Lower lobe of right lung (tissue), 2 donors: ENCODE results near the gene CCNY. TPM values are rescaled to one million over a fixed set of nuclear protein-coding genes. Genes with fewer than 3 reads are reported as not detected.

ENCODE experiments used
- ATAC-seq, 2 donors: fragments of 200-7000 bp; cut with Tn5 transposase; one replicate each; pipeline ENCODE4 v1.9.1; 2020 to 2022; ENCODE audit warnings: mild to moderate bottlenecking in 2 of 2, moderate library complexity in 2 of 2
- DNase-seq: peaks from one replicate; pipeline ENCODE4 v3.0.0-alpha.2; 2020
- H3K27ac ChIP-seq: fragments of 200-600 bp; one replicate; pipeline ENCODE4 v1.8.0; 2022
- H3K27me3 ChIP-seq: fragments of 200-600 bp; one replicate; pipeline ENCODE4 v1.8.0; 2022; ENCODE audit warnings: low read depth
- H3K36me3 ChIP-seq: fragments of 200-600 bp; one replicate; pipeline ENCODE4 v1.8.0; 2022; ENCODE audit warnings: mild to moderate bottlenecking
- H3K4me1 ChIP-seq: fragments of 200-600 bp; one replicate; pipeline ENCODE4 v1.8.0; 2022
- H3K4me3 ChIP-seq: fragments of 200-600 bp; one replicate; pipeline ENCODE4 v1.8.0; 2022; ENCODE audit warnings: mild to moderate bottlenecking
- H3K9me3 ChIP-seq: fragments of 200-600 bp; one replicate; pipeline ENCODE4 v1.8.0; 2022
- intact Hi-C: fragments of 100-400 bp; cut with DNase I; formaldehyde crosslinking; loops from one replicate; pipeline ENCODE4 v1.11.0; 2022
- total RNA-seq: library from RNA; stranded (reverse); fragmentation: NEBNext Ultra II Directional; extraction: Animal tissue kit (Norgen Biotek cat#: 25700); gene quantifications from one replicate; pipeline ENCODE4 v1.2.1, GENCODE V29; 2021
- TF ChIP-seq, protein P1 (sequence below): fragments of 200-600 bp; IDR thresholded peaks from one replicate; pipeline ENCODE4 v1.8.0; 2022; ENCODE audit warnings: antibody characterized with exemption, mild to moderate bottlenecking
- donor health status: DM: no; HTN: yes; CAD: no; lungs with severe emphysema.

The CCNY gene
- total RNA-seq, 1 donor from 2014 or later, result 64.5 TPM

DNA sequence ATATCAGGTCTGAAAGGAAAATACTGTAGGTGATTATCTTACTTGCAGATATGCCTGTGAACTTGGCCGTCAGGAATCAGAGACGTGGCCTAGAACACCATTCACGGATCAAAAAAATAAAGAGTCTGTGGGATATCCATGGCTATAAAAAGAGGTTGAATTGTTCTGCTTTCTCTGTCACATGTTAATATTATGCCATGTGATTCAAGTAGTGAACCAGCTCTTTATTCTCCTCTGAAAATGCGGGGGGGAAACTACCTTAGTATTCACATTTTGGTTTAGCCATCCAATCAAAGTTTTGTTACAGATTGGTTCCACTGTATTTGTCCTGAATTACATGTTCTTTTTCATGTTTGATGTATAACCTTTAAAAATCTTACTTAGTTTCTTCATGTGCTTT lies 120.5 kb downstream of the CCNY start:
- no peak overlapping the region for H3K4me3 ChIP-seq
- no peaks in the 10 kb centered on the region for H3K9me3 ChIP-seq
- DNase-seq, result no peak
- H3K4me1 ChIP-seq, result peaks cover 66% of the 10 kb centered on the region
- intact Hi-C loops, result no loop called here
- TF ChIP-seq, protein P1, sequence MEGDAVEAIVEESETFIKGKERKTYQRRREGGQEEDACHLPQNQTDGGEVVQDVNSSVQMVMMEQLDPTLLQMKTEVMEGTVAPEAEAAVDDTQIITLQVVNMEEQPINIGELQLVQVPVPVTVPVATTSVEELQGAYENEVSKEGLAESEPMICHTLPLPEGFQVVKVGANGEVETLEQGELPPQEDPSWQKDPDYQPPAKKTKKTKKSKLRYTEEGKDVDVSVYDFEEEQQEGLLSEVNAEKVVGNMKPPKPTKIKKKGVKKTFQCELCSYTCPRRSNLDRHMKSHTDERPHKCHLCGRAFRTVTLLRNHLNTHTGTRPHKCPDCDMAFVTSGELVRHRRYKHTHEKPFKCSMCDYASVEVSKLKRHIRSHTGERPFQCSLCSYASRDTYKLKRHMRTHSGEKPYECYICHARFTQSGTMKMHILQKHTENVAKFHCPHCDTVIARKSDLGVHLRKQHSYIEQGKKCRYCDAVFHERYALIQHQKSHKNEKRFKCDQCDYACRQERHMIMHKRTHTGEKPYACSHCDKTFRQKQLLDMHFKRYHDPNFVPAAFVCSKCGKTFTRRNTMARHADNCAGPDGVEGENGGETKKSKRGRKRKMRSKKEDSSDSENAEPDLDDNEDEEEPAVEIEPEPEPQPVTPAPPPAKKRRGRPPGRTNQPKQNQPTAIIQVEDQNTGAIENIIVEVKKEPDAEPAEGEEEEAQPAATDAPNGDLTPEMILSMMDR, result no peak
- H3K27me3 ChIP-seq, result no peaks in the 10 kb centered on the region
- ATAC-seq, result no peak
- no peak overlapping the region for H3K27ac ChIP-seq
- no peaks in the 10 kb centered on the region for H3K36me3 ChIP-seq

DNA sequence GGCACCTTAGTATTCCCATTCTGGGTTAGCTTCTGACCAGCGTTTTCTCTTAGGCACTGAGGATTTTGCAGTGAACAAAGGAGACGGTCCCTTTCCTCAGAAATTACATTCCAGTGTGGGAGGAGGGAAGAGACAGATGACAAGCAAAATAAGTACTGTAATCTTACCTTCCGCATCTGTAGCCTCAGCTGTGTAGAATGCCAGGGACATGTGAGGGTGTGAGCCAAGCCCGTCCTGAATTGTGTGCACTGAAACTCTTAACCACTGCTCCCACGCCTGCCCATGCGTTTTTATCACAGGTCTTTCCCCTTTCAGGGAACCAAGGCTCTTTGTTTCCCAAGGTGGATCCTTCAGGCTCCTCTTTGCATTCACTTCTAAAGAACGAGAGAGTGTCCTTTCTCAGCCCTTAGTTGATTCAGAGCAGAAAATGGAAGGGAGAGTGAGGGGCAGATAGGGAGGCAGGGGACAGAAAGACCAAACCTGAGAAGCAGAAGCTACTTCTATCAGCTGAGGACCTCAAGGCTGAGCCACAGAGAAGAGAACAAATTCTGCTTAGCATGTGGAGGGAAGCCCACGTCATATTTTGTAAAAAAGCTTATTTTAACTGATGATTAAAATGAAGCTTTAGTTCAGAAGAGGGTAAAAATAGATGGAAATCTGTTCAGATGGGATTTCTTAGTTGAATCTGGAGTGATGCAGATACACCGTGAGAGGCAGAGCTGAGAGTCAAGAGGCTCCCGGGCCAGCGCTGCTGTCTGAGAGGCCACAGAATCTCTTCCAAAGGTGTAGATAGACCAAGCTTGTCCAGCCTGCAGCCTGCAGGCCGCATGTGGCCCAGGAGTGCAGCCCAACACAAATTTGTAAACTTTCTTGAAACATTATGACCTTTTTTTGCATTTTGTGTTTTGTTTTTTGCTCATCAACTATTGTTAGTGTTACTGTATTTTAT lies 122.5 kb downstream of the CCNY start:
- H3K27me3 ChIP-seq, result no peaks in the 10 kb centered on the region
- no peaks in the 10 kb centered on the region for H3K9me3 ChIP-seq
- peaks cover 74% of the 10 kb centered on the region for H3K4me1 ChIP-seq
- ATAC-seq, result no peak
- no peak overlapping the region for H3K4me3 ChIP-seq
- TF ChIP-seq, protein P1, result no peak
- intact Hi-C loops, result no loop called here
- DNase-seq, result no peak
- H3K36me3 ChIP-seq, result no peaks in the 10 kb centered on the region
- H3K27ac ChIP-seq, result no peak overlapping the region

DNA sequence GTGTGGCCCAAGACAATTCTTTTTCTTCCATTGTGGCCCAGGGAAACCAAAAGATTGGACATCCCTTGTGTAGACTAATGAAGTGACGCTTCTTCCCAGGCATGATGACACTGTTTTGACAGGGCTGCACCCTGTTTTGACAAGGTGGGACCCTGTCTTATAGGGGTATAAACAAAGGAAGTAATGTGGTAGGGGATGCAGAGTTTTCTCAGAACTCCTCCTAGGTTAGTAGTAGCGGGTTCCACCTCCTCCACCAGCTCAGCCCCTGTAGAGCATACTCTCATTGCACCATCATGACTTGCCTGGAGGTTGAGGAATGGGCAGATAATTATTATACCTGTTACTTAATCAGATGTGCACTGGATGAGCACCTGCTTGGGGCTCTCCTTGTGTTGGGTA lies 123.1 kb downstream of the CCNY start:
- DNase-seq, result no peak
- H3K4me1 ChIP-seq, result peaks cover 74% of the 10 kb centered on the region
- TF ChIP-seq, protein P1, result no peak
- intact Hi-C loops, result no loop called here
- H3K9me3 ChIP-seq, result no peaks in the 10 kb centered on the region
- H3K27me3 ChIP-seq, result no peaks in the 10 kb centered on the region
- H3K27ac ChIP-seq, result no peak overlapping the region
- no peaks in the 10 kb centered on the region for H3K36me3 ChIP-seq
- ATAC-seq, result no peak
- no peak overlapping the region for H3K4me3 ChIP-seq

DNA sequence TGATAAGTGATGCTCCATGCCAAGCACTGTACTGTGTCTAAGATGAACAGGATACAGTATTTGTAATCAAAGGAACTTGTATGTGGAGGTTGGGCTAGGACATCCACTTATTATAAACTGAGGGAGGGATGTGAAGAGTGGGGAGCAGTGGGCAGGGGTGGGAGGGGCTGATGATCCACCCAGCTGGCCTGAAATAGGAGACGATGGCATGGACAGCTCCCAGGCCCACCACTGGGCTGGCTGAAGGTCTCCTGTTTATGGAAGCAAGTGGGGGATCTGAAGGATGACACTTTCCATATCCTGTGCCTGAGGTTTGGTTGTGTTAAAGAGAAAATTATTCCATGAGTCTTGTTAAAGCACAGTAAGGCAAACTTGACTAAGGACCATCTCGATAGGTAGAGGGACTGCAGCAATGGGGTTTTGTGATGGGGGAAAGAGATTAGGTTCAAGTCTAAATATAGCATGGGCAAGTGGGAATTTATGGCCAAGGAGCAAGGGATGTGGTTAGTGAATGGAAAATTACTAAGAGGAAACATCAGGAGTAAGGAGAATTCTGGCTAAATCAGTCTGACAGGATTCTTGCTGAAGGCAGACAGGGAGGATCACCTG lies 124.6 kb downstream of the CCNY start:
- H3K27ac ChIP-seq, result no peak overlapping the region
- peaks cover 74% of the 10 kb centered on the region for H3K4me1 ChIP-seq
- no peaks in the 10 kb centered on the region for H3K27me3 ChIP-seq
- intact Hi-C loops, result no loop called here
- no peaks in the 10 kb centered on the region for H3K9me3 ChIP-seq
- TF ChIP-seq, protein P1, result no peak
- H3K4me3 ChIP-seq, result no peak overlapping the region
- ATAC-seq (peak in 1 of 2 donors; percentile 11), DNase-seq (no peak)
- H3K36me3 ChIP-seq, result no peaks in the 10 kb centered on the region

DNA sequence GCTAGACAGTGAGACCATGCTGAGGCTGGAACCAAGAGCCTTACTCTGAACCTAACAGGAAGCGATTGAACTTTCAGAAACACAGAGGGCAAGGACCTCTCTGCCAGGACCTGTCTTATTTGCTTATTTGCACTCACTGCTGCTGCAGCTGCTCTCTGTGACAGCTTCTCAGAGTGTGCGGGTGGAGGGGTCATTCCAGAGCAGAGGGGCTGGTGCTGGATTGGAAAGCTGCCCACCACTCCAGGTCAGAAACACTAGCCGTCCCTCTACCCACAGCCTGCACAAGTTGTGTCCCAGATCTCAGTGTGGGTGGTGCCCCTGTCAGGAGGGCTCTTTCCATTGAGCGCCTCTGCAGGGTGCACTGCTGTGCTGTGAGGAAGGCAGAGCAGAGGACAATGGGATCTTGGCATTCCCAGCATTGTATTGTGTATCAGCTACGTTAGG lies 126.2 kb downstream of the CCNY start:
- intact Hi-C loops, result no loop called here
- H3K4me1 ChIP-seq, result peaks cover 82% of the 10 kb centered on the region
- no peaks in the 10 kb centered on the region for H3K36me3 ChIP-seq
- H3K9me3 ChIP-seq, result no peaks in the 10 kb centered on the region
- H3K27ac ChIP-seq, result no peak overlapping the region
- ATAC-seq (peak; percentile 21 to 46), DNase-seq (no peak)
- H3K4me3 ChIP-seq, result no peak overlapping the region
- TF ChIP-seq, protein P1, result no peak
- no peaks in the 10 kb centered on the region for H3K27me3 ChIP-seq
